H1 (cell line): ENCODE data around the gene RCE1. TPM values are rescaled to one million over a fixed set of nuclear protein-coding genes. Genes with fewer than 3 reads are reported as not detected.

Source experiments
- CTCF ChIA-PET: fragments of 300-600 bp; sonication (Branson Sonifier 250); formaldehyde crosslinking; loops from one replicate; lab custom pipeline; 2021; ENCODE audit not compliant: partially characterized antibody; lab: Charles Lee
- POLR2A ChIA-PET: fragments of 300-600 bp; sonication (Branson Sonifier 250); formaldehyde crosslinking; loops from one replicate; lab custom pipeline; 2021; ENCODE audit warnings: inconsistent platforms; ENCODE audit not compliant: partially characterized antibody; lab: Charles Lee
- DNase-seq, 2 experiments: peaks; one replicate each; pipeline versions ENCODE4 v3.0.0 to v3.0.0-alpha.2; 2010 to 2022; ENCODE audit warnings: low spot score in 2 of 2, low read depth in 1 of 2, mixed read lengths in 1 of 2
- FAIRE-seq: peaks from 2 replicates; lab custom pipeline; 2011; peaks lifted over from hg19 to GRCh38; lab: Jason Lieb, UNC
- H2AFZ ChIP-seq: 2 replicates; pipeline ENCODE4 v1.8.1; 2012; ENCODE audit warnings: low read length, inconsistent platforms
- H2AK5ac ChIP-seq: 2 replicates; pipeline ENCODE4 v1.6.1; 2013; ENCODE audit warnings: low read depth, low read length
- H2BK120ac ChIP-seq: replicated peaks from 2 replicates; pipeline ENCODE3; 2013; ENCODE audit warnings: low read depth, low read length, inconsistent platforms
- H2BK12ac ChIP-seq: 2 replicates; pipeline ENCODE4 v1.6.1; 2013; ENCODE audit warnings: low read depth, low read length
- H2BK15ac ChIP-seq: 2 replicates; pipeline ENCODE4 v1.6.1; 2013; ENCODE audit warnings: low read length
- H2BK20ac ChIP-seq: 2 replicates; pipeline ENCODE4 v1.6.1; 2013; ENCODE audit warnings: low read length
- H2BK5ac ChIP-seq: 2 replicates; pipeline ENCODE4 v1.6.1; 2013; ENCODE audit warnings: low read depth, low read length
- H3K14ac ChIP-seq: 2 replicates; pipeline ENCODE4 v1.6.1; 2013; ENCODE audit warnings: inconsistent platforms; ENCODE audit not compliant: insufficient read length
- H3K18ac ChIP-seq: 2 replicates; pipeline ENCODE4 v1.6.1; 2013; ENCODE audit warnings: low read length; ENCODE audit errors: extremely low read depth
- H3K23ac ChIP-seq: 2 replicates; pipeline ENCODE4 v1.6.1; 2013; ENCODE audit warnings: inconsistent platforms; ENCODE audit not compliant: insufficient read length
- H3K23me2 ChIP-seq: 2 replicates; pipeline ENCODE4 v1.6.1; 2013; ENCODE audit warnings: low read depth, low read length
- H3K27ac ChIP-seq: 2 replicates; pipeline ENCODE4 v1.6.1; 2011; ENCODE audit warnings: low read depth, low read length, inconsistent platforms
- H3K27me3 ChIP-seq, 4 experiments: replicated peaks in 1 of 4; 1 replicate in 1 of 4; 2 replicates in 3 of 4; pipeline versions ENCODE4 v1.6.1 to v1.8.1; 2011 to 2013; ENCODE audit warnings: low read length in 3 of 4, mild to moderate bottlenecking in 3 of 4, inconsistent platforms in 2 of 4, mixed read lengths in 2 of 4, moderate library complexity in 1 of 4; ENCODE audit not compliant: control insufficient read depth in 3 of 4, insufficient read depth in 3 of 4; ENCODE audit errors: extremely low read depth in 1 of 4
- H3K36me3 ChIP-seq, 4 experiments: 2 replicates each; pipeline versions ENCODE4 v1.6.1 to v1.8.1; 2011 to 2013; ENCODE audit warnings: mild to moderate bottlenecking in 4 of 4, low read length in 3 of 4, moderate library complexity in 2 of 4, control low read depth in 1 of 4, inconsistent platforms in 1 of 4; ENCODE audit not compliant: insufficient read depth in 4 of 4, control insufficient read depth in 2 of 4
- H3K4ac ChIP-seq: replicated peaks from 2 replicates; pipeline ENCODE3; 2013; ENCODE audit warnings: low read length, low read depth, mixed read lengths, inconsistent platforms; ENCODE audit not compliant: insufficient read length
- H3K4me1 ChIP-seq, 4 experiments: replicated peaks in 1 of 4; 1 replicate in 1 of 4; 2 replicates in 3 of 4; pipeline versions ENCODE4 v1.6.1 to v1.8.1; 2011 to 2013; ENCODE audit warnings: low read length in 3 of 4, inconsistent platforms in 2 of 4, mixed read lengths in 1 of 4; ENCODE audit not compliant: insufficient read depth in 4 of 4, control insufficient read depth in 3 of 4
- H3K4me2 ChIP-seq, 2 experiments: 2 replicates each; pipeline versions ENCODE4 v1.6.1 to v1.8.1; 2011 to 2013; ENCODE audit warnings: low read depth in 2 of 2, low read length in 2 of 2, control low read depth in 1 of 2, inconsistent platforms in 1 of 2, mild to moderate bottlenecking in 1 of 2; ENCODE audit not compliant: insufficient read depth in 1 of 2
- H3K4me3 ChIP-seq, 4 experiments: fragments of 200-600, 300-600 bp in 1 of 4; sonication (generic), shearing (Covaris generic), sonication (Bioruptor Twin) in 1 of 4; 2 replicates each; pipeline versions ENCODE4 v1.5.1 to v1.8.1; 2011 to 2016; ENCODE audit warnings: low read length in 4 of 4, low read depth in 3 of 4, control low read depth in 2 of 4, inconsistent platforms in 2 of 4, mild to moderate bottlenecking in 2 of 4, mixed read lengths in 1 of 4, moderate library complexity in 1 of 4; ENCODE audit not compliant: insufficient read depth in 2 of 4; ENCODE audit errors: extremely low read depth in 1 of 4
- H3K56ac ChIP-seq: replicated peaks from 2 replicates; pipeline ENCODE3; 2013; ENCODE audit warnings: low read depth, mild to moderate bottlenecking, mixed read lengths, low read length, inconsistent platforms; ENCODE audit not compliant: insufficient read length
- H3K79me1 ChIP-seq: 2 replicates; pipeline ENCODE4 v1.6.1; 2013; ENCODE audit warnings: low read depth, low read length, control low read depth
- H3K79me2 ChIP-seq, 2 experiments: 2 replicates each; pipeline versions ENCODE4 v1.6.1 to v1.8.1; 2012 to 2013; ENCODE audit warnings: low read length in 2 of 2, mild to moderate bottlenecking in 2 of 2, inconsistent platforms in 1 of 2; ENCODE audit not compliant: insufficient read depth in 2 of 2, control insufficient read depth in 1 of 2
- H3K9ac ChIP-seq, 4 experiments: replicated peaks in 1 of 4; 1 replicate in 1 of 4; 2 replicates in 3 of 4; pipeline versions ENCODE4 v1.6.1 to v1.8.1; 2011 to 2013; ENCODE audit warnings: low read depth in 3 of 4, low read length in 3 of 4, control low read depth in 2 of 4, mild to moderate bottlenecking in 2 of 4, moderate library complexity in 2 of 4, inconsistent platforms in 1 of 4; ENCODE audit errors: extremely low read depth in 1 of 4
- H3K9me3 ChIP-seq, 2 experiments: 2 replicates each; pipeline versions ENCODE4 v1.6.1 to v1.8.1; 2012 to 2013; ENCODE audit warnings: mild to moderate bottlenecking in 2 of 2, moderate library complexity in 2 of 2, control low read depth in 1 of 2, inconsistent platforms in 1 of 2, low read depth in 1 of 2, low read length in 1 of 2, mixed read lengths in 1 of 2; ENCODE audit not compliant: insufficient read depth in 2 of 2
- H4K20me1 ChIP-seq, 2 experiments: replicated peaks in 1 of 2; 2 replicates each; pipeline versions ENCODE3 to v1.8.1; 2011 to 2013; ENCODE audit warnings: inconsistent platforms in 2 of 2, low read length in 2 of 2, mild to moderate bottlenecking in 1 of 2; ENCODE audit not compliant: insufficient read depth in 2 of 2, control insufficient read depth in 1 of 2
- H4K5ac ChIP-seq: 2 replicates; pipeline ENCODE4 v1.6.1; 2013; ENCODE audit warnings: low read length, low read depth, mixed read lengths, inconsistent platforms; ENCODE audit not compliant: insufficient read length
- H4K8ac ChIP-seq: 2 replicates; pipeline ENCODE4 v1.8.0; 2013; ENCODE audit warnings: mild to moderate bottlenecking, moderate library complexity, low read length, inconsistent platforms; ENCODE audit not compliant: insufficient read depth; ENCODE audit errors: extremely low read depth
- H4K91ac ChIP-seq: replicated peaks from 2 replicates; pipeline ENCODE3; 2013; ENCODE audit warnings: low read length, mixed read lengths, inconsistent platforms; ENCODE audit not compliant: insufficient read length
- BACH1 ChIP-seq: IDR thresholded peaks from 2 replicates; pipeline ENCODE4 v1.6.1; 2012; ENCODE audit warnings: low read length, improper control_type of control experiment
- BRCA1 ChIP-seq: IDR thresholded peaks from 2 replicates; pipeline ENCODE4 v1.6.1; 2012; ENCODE audit warnings: low read depth, low read length, improper control_type of control experiment
- CTBP2 ChIP-seq: IDR thresholded peaks from 2 replicates; pipeline ENCODE4 v1.7.0; 2011; ENCODE audit warnings: borderline replicate concordance, mild to moderate bottlenecking, moderate library complexity, mixed read lengths, low read length; ENCODE audit not compliant: insufficient read depth, insufficient read length
- RFX5 ChIP-seq: IDR thresholded peaks from 2 replicates; pipeline ENCODE4 v1.6.1; 2011; ENCODE audit warnings: low read depth, low read length, improper control_type of control experiment, borderline replicate concordance
- SIX5 ChIP-seq: IDR thresholded peaks from 2 replicates; pipeline ENCODE4 v1.6.1; 2011; ENCODE audit warnings: mild to moderate bottlenecking, low read depth, low read length
- SP1 ChIP-seq: IDR thresholded peaks from 2 replicates; pipeline ENCODE4 v1.6.1; 2011; ENCODE audit warnings: low read depth, low read length
- WGBS, 2 experiments: shearing (Covaris generic) in 1 of 2; methylation state at CpG; one replicate each; pipeline versions ENCODE4 v1.1.6 to v1.1.7; 2013 to 2015; ENCODE audit warnings: low lambda C conversion rate in 2 of 2, mixed read lengths in 2 of 2, inconsistent platforms in 1 of 2, low coverage in 1 of 2, missing lambda C conversion rate in 1 of 2; ENCODE audit not compliant: insufficient replicate concordance in 2 of 2, insufficient coverage in 1 of 2, insufficient read length in 1 of 2; ENCODE audit errors: extremely low coverage in 1 of 2, missing lambda C conversion rate in 1 of 2; 5-methylcytosine and 5-hydroxymethylcytosine counted together
- polyA plus RNA-seq, 7 experiments: library from polyadenylated mRNA; depleted of rRNA in 3 of 7; stranded (reverse) in 5 of 7; unstranded in 2 of 7; fragments of >200 nt in 5 of 7; fragments of 200-250 nt in 2 of 7; gene quantifications; 1 replicate in 5 of 7; 2 replicates in 1 of 7; 4 replicates in 1 of 7; pipeline versions ENCODE4 v1.2.1 to v1.2.3, GENCODE V29; 2011 to 2013; ENCODE audit warnings: missing spikeins in 2 of 7, mixed read lengths in 2 of 7
- total RNA-seq: library from RNA; stranded (reverse); fragmentation: NEBNext Ultra II Directional; extraction: Animal tissue kit (Norgen Biotek cat#: 25700); gene quantifications from 2 replicates; pipeline ENCODE4 v1.2.1, GENCODE V29; 2021

Gene RCE1
- total and polyA plus RNA-seq, 2 of the 8 experiments (the other 6 are each of a cell fraction or from before 2014, with no cell fraction given): 35.8 to 84.8 TPM

GRCh38 chr11:66889960-66890359 is 46.7 kb downstream of the RCE1 start:
- 84% methylated on average over 8 of the region's 8 CpGs; no CpG with 5 or more reads in 1 of the 2 experiments for WGBS, 2 experiments
- H2BK5ac ChIP-seq: no peak overlapping the region
- no peak overlapping the region for H3K56ac ChIP-seq
- no peak overlapping the region for H3K18ac ChIP-seq
- DNase-seq (no peak), FAIRE-seq (no peak)
- no peak overlapping the region for H2BK120ac ChIP-seq
- no peak overlapping the region for H2BK15ac ChIP-seq
- no peak overlapping the region for H2AK5ac ChIP-seq
- no peaks in the 10 kb centered on the region for H3K36me3 ChIP-seq
- H3K79me2 ChIP-seq: no peaks in the 10 kb centered on the region
- no peak overlapping the region for H3K4me3 ChIP-seq
- no peak overlapping the region for H4K5ac ChIP-seq
- H2BK20ac ChIP-seq: no peak overlapping the region
- H2AFZ ChIP-seq: no peak overlapping the region
- H3K4me2 ChIP-seq: no peak overlapping the region
- no peak overlapping the region for H2BK12ac ChIP-seq
- peaks cover 2 to 13% (median 6%) of the 10 kb centered on the region in 4 experiments; a peak in 5 of 7 replicates for H3K4me1 ChIP-seq
- TF ChIP-seq SIX5 (no peak), SP1 (no peak), CTBP2 (no peak), RFX5 (no peak), BACH1 (no peak), BRCA1 (no peak)
- H4K20me1 ChIP-seq: no peaks in the 10 kb centered on the region
- no peak overlapping the region for H4K91ac ChIP-seq
- H3K23me2 ChIP-seq: no peaks in the 10 kb centered on the region
- CTCF ChIA-PET: interaction anchor here (1.0 kb wide), 1 partner anchor 79 kb away, joined by 3 read pairs; no protein-coding TSS in a partner anchor
- H3K9me3 ChIP-seq: no peaks in the 10 kb centered on the region
- H3K23ac ChIP-seq: no peak overlapping the region
- POLR2A ChIA-PET: no interaction called here
- no peak overlapping the region for H3K9ac ChIP-seq
- H4K8ac ChIP-seq: no peak overlapping the region
- no peak overlapping the region for H3K4ac ChIP-seq
- no peak overlapping the region for H3K27ac ChIP-seq
- H3K27me3 ChIP-seq: no peaks in the 10 kb centered on the region
- no peaks in the 10 kb centered on the region for H3K79me1 ChIP-seq
- no peak overlapping the region for H3K14ac ChIP-seq
